Measurements from ENCODE around the gene MCF2L2.
"Not testable (repeated sequence)": the region's sequence is repeated elsewhere in the genome, so short reads cannot be mapped to it uniquely, and the experiment has no call there.

Gene MCF2L2

DNA sequence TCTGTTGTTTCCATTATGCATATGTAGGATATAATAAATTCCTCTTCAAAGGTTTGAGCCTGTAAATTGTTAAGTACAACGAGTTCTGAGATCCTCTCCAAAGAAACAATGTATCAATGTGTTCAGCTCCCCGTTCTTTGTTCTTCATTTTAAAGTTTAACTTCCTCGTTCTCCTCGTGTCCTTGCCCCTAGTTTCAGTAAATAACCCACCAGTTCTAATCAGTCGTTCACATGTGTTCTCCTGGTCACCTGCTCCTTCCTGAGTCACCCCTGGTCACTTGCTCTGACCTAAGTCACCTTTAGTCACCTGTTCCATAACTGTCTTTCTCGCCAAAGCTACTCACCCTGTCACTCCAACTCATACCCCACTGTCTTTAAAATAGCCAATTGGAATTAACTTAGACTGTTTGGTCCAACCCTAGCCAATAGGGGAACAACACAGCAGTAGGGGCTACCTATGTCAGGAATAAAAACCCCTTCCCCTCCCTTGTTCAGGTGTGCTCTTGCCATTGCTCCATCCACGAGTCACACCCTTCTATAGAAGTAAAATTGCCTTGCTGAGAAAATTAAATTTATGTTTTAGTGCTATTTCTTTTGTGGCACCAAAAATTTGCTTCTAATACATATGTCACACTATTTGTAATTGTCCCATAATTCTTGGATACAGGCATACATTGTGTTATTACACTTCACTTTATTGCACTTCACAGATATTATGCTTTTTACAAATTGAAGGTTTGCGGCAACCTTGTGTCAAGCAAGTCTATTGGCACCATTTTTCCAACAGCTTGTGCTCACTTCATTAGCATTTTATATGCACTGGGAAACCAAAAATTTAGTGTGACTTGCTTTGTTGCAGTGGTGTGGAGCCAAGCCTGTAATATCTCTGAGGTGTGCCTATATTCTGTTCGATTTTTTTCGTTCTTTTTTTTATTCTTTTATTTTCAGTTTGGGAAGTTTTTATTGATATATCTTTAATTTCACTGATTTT lies 15.3 kb upstream of the MCF2L2 start:
- no peak for DNase-seq

DNA sequence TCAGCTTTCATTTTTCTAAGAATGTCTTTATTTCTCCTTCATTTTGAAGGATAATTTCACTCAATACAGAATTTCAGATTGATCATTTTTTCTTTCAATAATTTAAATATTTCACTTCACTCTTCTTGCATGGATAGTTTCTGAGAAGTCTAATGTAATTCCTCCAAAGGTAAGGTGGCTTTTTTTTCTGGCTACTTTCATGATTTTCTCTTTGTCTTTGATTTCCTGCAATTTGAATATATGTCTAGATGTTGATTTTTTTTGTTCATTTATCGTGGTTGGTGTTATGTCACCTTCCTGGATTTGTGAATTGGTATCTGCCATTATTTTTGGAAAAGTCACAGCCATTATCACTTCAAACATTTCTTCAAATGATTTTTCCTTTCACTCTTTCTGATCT lies 14.6 kb upstream of the MCF2L2 start:
- DNase-seq, result no peak

DNA sequence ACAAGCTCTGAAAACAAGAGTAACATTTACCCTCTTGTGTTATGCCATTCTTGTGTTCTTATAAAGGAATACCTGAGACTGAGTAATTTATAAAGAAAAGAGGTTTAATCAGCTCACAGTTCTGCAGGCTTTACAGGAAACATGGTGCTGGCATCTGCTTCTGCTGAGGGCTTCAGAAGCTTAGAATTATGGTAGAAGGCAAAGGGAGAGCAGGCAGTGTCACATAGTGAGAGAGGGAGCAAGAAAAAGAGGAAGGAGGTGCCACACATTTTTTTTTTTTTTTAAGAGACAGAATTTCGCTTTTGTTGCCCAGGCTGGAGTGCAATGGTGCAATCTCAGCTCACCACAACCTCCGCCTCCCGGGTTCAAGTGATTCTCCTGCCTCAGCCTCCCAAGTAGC lies 12.1 kb upstream of the MCF2L2 start:
- DNase-seq, result not testable (repeated sequence)

DNA sequence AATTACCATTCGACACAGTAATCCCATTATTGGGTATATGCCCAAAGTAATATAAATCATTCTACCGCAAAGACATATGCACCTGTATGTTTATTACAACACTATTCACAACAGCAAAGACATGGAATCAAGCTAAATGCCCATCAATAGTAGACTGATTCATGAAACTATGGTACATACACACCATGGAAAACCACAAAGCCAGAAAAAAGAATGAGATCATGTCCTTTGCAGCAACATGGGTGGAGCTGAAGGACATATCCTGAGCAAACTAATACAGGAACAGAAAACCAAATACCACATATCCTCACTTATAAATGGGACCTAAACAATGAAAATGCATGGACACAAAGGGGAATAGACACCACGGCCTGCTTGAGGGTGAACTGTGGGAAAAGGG lies 11.1 kb upstream of the MCF2L2 start:
- peak; percentile 76 to 80 for DNase-seq

DNA sequence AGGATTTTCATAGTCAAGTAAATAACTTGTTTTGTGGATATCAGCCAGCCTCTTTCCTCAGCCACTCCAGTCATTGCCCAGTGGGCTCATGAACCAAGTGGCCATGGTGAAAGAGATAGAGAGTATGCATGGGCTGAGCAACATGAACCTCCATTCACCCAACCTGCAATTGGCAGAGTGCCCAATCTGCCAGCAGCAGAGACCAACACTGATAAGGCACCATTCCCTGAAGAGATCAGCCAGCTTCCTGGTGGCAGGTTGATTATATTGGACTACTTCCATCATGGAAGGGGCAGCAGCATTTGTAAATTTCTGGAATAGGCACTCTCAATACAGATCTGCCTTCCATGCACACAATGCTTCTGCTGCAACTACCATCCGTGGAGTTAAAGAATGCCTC lies 10.3 kb upstream of the MCF2L2 start:
- peak; percentile 23 to 68 for DNase-seq

DNA sequence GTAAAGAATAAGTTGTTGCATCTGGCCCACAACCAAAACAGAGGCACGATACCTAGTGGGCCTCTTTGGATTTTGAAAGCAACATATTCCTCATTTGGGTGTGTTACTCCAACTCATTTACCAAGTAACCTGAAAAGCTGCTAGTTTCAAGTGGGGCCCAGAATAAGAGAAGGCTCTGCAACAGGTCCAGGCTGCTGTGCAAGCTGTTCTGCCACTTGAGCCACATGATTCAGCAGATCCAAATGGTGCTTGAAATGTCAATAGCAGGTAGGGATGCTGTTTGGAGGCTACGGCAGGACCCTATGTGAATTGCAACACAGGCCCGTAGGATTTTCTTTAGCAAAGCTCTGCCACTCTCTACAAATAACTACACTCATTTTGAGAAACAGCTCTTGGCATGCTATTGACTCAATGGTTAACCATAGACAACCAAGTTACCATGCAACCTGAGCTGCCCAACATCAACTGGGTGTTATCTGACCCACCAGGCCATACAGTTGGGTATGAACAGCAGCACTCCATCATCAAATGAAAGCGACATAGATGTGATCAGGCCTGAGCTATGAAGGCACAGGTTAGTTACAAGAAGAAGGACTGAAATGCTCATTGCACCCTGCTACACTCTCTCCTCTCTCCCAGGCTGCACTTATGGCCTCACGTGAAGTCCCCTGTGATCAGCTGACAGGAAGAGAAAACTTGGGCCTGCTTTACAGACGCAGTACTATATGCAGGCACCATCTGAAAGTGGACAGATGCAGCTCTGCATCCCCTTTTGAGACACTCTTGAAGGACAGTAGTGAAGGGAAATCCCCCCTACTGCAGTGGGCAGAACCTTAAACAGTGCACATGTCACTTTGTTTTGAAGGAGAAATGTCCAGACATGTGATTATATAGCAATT lies 9.5 kb upstream of the MCF2L2 start:
- no peak for DNase-seq

DNA sequence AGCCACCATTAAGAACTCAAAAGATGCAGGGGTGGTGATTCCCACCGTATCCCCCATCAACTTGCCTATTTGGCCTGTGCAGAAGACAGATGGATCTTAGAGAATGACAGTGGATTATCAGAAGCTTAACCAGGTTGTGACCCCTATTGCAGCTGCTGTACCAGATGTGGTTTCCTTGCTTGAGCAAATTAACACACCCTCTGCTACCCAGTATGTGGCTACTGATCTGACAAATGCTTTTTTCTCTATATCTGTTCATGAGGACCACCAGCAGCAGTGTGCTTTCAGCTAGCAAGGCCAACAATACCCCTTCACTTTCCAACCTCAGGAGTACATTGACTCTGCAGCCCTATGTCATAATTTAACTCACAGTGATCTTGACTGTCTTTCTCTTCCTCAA lies 8.6 kb upstream of the MCF2L2 start:
- no peak for DNase-seq

DNA sequence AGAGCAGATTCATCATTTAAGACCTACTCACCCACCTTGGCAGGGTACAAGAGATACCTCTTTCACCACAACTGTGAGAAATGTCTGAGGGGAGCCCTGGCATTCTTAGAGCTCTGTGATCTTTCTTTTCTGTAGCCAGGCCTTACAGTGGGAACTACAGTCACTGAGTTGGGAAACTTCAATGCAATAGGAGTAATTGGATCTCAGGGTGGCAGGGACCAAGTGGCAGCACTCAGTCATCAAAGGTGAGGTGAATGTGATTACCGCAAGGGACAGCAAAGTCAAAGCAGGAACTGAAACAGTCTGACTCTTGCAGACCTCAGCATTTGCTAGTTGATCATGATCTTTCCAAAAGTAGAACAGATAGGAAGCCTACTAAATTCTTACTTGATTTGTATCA lies 7.2 kb upstream of the MCF2L2 start:
- DNase-seq, result no peak

DNA sequence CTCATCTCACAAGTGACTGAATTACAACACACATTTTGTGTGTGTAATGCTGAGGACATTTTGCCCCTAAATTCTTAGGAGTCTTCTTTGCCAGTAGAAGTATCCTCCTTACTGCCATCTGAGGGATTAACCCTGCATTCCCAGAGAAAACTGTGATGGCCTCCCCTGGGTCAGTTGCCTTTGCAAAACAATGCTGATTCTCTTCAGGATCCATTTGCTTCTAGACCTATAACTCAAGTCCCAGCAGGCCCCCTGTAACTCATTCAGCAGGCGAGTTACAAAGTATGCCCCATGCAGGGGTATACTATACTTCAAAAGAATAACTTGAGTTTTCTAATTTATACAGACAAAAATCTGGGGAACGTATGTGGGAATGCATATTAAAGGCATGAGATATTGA lies 6.6 kb upstream of the MCF2L2 start:
- no peak for DNase-seq

DNA sequence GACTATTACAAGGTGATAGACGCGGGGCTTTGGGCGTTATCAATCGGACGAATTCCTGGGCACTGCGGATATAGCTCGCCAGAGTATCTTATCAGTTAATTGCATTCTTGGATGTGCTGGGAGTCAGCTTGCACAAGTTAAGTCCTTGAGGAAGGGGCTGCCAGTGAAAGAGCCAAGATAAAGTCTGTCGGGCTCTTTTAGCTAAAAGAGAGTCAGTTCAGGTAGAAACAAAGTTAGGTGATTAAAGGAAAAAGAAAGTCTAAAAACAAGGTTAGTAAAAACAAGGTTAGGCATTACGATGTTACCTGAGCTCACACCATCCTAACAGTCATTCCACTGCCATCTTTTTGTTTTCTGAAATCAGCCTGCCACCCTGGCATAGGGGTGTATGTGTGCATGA lies 6.1 kb upstream of the MCF2L2 start:
- DNase-seq, result no peak

DNA sequence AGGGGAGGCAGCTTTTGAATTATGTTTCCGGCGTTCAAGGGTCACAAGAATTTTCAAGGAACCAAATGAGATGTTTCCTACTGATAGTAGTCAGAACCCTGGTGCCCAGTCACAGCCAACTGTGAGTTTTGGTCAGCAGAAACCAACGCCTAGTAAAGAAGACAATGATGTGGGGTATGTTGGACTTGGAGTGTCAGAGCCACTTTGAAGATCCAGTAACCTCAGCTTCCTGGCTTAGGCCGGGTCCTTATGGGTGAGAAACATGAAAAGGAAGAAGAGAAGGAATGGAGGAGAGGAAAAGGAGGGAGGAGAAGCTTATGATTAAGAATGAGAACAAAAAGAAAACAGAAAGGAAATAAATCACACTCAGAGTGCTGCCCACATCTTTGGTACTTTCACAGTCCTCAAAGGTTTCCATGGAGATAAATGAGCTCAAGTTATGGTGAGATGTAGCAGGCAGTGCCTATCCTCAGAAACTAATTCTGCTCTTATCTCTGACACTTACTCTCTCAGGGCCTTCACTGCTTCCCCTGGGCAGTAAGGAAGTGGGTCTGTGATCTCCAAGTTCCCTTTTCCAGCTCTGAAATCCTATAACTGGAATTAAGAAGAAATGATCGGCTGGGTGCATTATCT lies 2.0 kb upstream of the MCF2L2 start:
- DNase-seq, result no peak

DNA sequence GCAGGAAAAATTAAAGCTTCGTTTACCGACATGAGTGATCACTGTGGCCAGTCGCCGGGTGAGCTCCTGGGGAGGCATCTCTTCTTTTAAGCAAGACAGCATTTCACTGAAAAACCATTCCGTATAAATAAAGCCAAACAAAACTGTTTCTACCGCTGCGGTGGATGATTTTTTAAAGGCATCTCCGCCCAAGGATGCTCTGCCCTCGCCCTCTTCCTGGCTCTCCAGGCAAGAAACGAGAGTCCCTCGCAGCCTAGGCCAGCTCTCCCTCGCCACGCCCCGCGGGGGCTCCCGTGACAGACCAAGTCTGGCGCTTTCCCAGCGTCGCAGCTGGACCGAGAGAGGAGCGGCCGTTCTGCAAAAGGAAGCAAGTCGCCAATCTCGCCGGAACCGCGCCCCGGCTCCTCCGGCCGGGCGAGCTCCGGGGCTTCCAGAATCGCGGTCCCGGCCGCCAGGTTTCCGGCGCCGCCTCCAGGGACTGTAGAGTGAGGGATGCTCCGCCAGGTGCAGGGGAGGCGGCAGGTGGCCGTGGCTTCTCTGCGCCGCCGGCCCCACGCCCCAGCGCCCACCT lies 458 bp downstream of the MCF2L2 start:
- DNase-seq, result peak; percentile 84 to 85

DNA sequence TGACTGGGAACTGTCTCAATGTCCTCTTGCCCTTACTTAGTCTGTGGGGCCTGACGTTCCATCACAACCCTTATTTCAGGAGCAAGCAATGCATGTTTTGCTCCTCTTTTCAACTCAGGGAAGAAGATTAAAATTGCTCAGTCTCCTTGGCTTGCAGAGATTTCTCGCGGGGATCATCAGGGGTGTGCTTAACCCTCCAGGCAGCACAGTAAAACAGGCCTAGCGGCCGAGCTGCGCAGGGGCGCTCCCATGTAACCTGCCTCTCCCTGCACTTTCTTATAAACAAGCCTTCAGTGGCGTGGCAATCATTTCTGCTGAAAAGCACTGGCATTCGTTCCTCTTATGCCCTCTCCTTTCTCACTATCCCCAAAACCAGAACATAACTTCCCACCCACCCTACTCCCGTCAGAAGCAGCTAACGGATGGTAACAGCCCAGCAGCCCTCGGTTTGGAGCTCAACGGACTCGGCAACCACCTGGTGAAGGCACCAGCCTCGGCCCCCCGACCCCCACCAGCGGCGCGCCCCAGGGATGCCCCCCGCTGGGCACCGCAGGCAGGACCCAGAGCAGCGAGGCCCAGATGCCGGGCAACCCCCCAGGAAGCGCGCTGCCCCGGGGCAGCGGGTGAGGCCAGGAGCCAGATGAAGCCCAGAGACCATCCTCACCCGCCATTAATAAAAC lies 1.1 kb downstream of the MCF2L2 start:
- DNase-seq, result peak; percentile 55 to 61

DNA sequence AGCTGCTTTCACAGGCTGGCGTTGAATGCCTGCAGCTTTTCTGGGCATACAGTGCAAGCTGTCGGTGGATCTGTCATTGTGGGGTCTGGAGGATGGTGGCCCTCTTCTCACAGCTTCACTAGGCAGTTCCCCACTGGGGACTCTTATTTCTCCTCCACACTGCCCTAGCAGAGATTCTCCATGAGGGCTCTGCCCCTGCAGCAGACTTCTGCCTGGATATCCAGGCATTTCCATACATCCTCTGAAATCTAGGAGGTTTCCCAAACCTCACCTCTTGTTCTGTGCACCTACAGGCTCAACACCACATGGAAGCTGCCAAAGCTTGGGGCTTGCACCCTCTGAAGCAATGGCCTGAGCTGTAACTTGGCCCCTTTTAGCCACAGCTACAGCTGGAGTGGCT lies 9.6 kb downstream of the MCF2L2 start:
- not testable (repeated sequence) for DNase-seq

DNA sequence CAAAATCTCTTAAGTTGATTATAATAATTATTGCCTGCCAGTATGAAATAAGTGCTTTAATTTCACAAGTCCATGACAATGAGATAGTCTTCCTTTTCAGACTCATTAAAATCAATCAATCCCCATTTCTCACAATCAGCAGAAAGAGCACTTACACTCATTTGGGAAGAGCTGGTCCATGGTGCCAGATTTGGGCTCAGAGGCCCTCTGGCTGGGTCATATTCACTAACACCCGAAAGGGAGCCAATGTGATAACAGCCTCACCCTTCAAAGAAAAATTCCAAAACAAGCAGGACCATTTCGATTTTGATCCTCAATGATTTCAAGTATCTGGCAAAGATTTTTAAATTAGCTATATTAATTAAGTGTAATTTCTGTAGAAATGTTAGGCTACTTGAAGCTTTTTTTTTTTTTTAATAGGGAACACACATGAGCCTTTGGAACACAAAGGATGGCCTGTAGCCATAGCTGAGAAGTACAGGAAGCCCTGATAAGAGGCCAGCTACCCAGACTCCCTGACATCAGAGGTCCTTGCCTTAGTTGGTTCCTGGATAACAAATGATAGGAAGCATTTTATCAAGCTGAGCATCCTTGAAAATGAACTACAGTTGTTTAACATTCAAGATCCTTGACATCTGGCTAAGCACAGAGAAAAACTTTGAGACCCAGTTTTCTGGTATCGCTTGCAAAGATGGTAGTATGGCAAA lies 17.1 kb downstream of the MCF2L2 start:
- DNase-seq, result no peak

DNA sequence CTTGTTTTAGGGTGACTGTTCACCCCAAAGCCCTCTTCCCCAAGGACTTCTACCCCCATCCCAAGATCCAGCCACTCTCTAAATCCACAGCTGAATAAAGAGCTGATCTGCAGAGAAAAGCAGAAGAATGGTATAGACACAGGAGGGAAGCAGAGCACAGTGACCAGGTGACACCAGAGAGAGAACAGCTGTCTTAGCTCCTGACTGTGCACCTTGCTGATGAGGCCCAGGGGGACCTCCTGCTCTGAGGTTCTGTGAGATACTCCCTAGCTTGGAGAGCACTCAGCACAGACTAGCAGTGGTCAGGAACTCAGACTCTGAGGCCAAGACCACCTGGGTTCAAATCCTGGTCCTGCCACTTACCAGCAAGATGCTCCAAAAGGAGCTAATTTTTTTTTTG lies 17.7 kb downstream of the MCF2L2 start:
- no peak for DNase-seq

DNA sequence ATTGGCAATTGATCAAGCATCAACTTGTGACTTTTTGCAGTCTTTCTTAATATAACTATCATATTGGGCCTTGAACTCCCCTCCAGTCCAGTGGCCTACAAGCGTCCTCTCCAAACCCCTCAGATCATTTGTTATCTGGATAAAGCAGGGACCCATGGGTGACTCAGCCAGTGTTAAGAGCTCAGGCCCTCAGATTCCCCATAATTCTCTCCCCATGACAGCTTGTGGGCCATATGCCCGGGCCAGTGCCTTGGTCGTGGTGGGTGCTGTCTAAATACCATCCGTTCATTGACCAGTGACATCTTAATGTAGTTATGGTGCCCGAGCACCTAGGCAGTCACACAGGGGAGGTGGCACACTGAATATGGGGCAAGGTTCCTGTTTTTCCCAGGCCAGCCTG lies 18.1 kb downstream of the MCF2L2 start:
- DNase-seq, result no peak

DNA sequence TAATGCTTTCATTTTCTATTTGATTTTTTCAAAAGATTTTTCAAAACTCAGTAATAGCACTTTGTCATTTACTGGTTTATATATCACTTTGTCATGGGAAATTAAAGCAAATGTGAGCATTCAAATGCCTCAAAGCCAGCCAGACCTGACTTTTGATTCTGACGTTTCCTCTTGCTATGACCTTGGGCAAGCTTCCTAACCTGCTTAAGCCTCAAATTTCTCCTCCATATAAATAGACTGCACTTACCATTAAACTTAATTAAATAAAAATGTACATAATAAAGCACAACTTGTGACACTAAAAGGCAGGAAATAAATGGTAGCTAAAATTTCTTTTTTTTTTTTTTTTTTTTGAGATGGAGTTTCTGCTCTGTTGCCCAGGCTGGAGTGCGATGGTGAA lies 19.2 kb downstream of the MCF2L2 start:
- DNase-seq, result no peak

DNA sequence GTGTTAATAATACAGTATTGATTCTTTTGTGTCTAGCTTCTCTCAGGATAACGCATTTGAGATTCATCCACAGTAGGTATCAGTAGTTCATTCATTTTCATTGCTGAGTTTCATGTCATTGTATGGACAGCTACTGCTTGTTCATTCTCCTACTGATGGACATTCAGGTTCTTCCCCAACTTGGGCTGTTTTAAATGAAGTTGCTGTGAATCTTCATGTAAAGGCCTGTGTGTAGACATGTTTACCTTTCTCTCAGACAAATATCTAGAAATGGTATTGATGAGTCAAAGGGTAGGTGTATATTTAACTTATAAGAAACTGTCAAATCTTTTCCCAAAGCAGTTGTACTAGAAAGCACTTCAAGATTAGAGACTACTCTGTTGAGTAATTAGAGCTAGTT lies 26.7 kb downstream of the MCF2L2 start:
- no peak for DNase-seq

DNA sequence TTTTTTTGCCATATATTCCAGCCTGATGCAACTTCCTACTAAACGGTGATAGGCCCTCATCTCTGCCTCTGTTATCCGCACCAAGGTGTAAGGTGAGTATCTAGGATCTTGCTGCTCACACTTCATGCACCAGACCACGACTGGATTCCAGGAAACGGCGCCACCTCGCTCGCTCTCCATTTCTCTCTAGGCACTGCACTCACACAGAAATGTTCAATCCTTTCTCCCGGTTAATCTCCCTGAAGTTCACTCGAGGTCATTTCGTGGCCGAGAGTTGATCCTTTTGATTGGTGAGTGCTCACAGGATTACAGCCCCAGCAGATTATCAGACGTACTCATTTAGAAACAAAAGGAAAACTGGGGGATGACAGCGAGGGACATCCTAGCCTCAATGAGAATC lies 28.1 kb downstream of the MCF2L2 start:
- no peak for DNase-seq

DNA sequence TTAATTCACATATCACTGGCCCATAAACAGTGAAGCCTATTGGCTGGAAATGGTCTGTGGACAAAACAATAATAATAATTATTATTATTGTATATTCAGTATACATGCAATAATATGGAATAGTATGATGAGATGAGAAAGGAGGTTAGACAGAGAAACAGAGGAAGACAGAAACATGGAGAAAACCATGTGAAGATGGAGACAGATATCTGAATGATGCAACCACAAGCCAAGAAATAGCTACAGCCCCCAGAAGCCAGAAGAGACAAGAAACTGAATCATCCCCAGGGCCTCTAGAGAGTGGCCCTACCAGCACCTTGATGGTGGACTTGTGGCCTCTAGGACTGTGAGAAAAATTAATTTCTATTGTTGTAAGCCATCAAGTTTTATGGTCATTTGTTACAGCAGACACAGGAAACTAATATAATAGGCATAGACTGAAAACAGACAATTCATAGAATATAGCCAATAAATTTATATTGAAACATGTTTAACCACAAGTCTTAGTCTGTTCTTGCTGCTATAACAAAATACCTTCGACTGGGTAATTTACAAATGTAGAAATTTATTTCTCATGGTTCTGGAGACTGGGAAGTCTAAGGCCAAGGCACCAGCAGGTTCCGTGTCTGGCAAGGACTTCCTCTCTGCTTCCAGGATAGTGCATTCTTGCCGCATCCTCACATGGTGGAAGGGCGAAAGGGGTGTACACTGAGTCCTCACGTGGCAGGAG lies 31.6 kb downstream of the MCF2L2 start:
- no peak for DNase-seq
